WTC11 (cell line): ENCODE results near the gene ZSCAN4.

ENCODE experiments used
- CREB1 ChIP-seq: sonication (generic); formaldehyde crosslinking; IDR thresholded peaks from 2 replicates; pipeline ENCODE4 v1.8.0; 2023; ENCODE audit warnings: mild to moderate bottlenecking, missing genetic modification reagents
- RORB ChIP-seq: fragments of 250-450 bp; sonication (Bioruptor Pico); IDR thresholded peaks from 2 replicates; pipeline ENCODE4 v1.9.0; 2021; ENCODE audit warnings: mild to moderate bottlenecking
- SP1 ChIP-seq: sonication (generic); formaldehyde crosslinking; conservative IDR thresholded peaks from 2 replicates; pipeline ENCODE4 v1.8.1; 2022; ENCODE audit warnings: missing genetic modification reagents
- TF ChIP-seq, protein P1 (sequence below): fragments of 200-600 bp; IDR thresholded peaks from 2 replicates; pipeline ENCODE4 v1.8.0; 2022; ENCODE audit warnings: antibody characterized with exemption
- TF ChIP-seq, protein P2 (sequence below): sonication (generic); formaldehyde crosslinking; IDR thresholded peaks from 2 replicates; pipeline ENCODE4 v1.8.1; 2022; ENCODE audit warnings: missing genetic modification reagents, borderline replicate concordance
- TF ChIP-seq, protein P3 (sequence below): sonication (generic); formaldehyde crosslinking; IDR thresholded peaks from 2 replicates; pipeline ENCODE4 v1.8.1; 2022; ENCODE audit warnings: mild to moderate bottlenecking, missing genetic modification reagents, moderate library complexity, borderline replicate concordance
- TF ChIP-seq, protein P4 (sequence below): sonication (generic); formaldehyde crosslinking; IDR thresholded peaks from 2 replicates; pipeline ENCODE4 v1.8.0; 2023; ENCODE audit warnings: mild to moderate bottlenecking, missing genetic modification reagents

DNA sequence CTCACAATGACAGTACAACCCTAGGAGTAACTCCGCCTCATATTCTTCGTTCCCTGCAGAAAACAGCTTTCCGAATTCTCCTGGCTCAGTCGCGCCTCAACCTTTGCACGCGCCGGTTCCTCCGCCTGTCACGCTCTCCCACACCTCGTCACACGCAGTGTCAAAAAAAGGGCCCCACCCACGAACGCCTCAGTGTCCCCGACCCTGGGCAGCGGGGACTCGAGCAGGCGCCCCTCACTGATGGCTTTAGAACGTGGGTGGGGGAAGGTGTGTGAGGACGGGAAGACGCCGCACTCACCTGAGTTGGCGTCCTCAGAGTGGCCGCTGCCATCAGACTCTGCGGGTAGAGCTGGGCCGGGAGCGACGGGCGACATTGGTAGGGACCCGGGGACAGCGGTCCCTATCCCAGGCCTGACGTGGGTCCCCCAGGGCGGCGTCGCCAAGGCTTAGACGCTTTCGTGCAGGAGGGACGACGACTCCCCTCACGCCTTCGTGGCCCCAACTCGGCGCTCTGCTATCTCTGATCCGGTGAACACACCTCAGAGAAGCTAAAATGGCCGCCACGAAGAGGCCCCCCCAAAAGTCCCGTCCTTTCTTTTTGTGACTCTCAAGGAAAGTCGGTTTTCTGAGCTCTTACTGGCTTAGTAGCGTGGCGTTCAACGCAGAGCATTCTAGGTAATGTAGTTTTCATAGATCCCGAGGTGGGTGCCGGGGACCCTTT, 40.1 kb downstream of the ZSCAN4 start, which contains the start of gene ZNF154:
- TF ChIP-seq, protein P1, sequence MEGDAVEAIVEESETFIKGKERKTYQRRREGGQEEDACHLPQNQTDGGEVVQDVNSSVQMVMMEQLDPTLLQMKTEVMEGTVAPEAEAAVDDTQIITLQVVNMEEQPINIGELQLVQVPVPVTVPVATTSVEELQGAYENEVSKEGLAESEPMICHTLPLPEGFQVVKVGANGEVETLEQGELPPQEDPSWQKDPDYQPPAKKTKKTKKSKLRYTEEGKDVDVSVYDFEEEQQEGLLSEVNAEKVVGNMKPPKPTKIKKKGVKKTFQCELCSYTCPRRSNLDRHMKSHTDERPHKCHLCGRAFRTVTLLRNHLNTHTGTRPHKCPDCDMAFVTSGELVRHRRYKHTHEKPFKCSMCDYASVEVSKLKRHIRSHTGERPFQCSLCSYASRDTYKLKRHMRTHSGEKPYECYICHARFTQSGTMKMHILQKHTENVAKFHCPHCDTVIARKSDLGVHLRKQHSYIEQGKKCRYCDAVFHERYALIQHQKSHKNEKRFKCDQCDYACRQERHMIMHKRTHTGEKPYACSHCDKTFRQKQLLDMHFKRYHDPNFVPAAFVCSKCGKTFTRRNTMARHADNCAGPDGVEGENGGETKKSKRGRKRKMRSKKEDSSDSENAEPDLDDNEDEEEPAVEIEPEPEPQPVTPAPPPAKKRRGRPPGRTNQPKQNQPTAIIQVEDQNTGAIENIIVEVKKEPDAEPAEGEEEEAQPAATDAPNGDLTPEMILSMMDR, result no peak
- TF ChIP-seq, protein P2, sequence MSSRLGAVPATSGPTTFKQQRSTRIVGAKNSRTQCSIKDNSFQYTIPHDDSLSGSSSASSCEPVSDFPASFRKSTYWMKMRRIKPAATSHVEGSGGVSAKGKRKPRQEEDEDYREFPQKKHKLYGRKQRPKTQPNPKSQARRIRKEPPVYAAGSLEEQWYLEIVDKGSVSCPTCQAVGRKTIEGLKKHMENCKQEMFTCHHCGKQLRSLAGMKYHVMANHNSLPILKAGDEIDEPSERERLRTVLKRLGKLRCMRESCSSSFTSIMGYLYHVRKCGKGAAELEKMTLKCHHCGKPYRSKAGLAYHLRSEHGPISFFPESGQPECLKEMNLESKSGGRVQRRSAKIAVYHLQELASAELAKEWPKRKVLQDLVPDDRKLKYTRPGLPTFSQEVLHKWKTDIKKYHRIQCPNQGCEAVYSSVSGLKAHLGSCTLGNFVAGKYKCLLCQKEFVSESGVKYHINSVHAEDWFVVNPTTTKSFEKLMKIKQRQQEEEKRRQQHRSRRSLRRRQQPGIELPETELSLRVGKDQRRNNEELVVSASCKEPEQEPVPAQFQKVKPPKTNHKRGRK (CRISPR knock-in tag), result no peak
- TF ChIP-seq, protein P3, sequence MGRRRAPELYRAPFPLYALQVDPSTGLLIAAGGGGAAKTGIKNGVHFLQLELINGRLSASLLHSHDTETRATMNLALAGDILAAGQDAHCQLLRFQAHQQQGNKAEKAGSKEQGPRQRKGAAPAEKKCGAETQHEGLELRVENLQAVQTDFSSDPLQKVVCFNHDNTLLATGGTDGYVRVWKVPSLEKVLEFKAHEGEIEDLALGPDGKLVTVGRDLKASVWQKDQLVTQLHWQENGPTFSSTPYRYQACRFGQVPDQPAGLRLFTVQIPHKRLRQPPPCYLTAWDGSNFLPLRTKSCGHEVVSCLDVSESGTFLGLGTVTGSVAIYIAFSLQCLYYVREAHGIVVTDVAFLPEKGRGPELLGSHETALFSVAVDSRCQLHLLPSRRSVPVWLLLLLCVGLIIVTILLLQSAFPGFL (CRISPR knock-in tag), result no peak
- TF ChIP-seq RORB (CRISPR knock-in tag) (no peak), CREB1 (CRISPR knock-in tag) (no peak), SP1 (no peak)
- TF ChIP-seq, protein P4, sequence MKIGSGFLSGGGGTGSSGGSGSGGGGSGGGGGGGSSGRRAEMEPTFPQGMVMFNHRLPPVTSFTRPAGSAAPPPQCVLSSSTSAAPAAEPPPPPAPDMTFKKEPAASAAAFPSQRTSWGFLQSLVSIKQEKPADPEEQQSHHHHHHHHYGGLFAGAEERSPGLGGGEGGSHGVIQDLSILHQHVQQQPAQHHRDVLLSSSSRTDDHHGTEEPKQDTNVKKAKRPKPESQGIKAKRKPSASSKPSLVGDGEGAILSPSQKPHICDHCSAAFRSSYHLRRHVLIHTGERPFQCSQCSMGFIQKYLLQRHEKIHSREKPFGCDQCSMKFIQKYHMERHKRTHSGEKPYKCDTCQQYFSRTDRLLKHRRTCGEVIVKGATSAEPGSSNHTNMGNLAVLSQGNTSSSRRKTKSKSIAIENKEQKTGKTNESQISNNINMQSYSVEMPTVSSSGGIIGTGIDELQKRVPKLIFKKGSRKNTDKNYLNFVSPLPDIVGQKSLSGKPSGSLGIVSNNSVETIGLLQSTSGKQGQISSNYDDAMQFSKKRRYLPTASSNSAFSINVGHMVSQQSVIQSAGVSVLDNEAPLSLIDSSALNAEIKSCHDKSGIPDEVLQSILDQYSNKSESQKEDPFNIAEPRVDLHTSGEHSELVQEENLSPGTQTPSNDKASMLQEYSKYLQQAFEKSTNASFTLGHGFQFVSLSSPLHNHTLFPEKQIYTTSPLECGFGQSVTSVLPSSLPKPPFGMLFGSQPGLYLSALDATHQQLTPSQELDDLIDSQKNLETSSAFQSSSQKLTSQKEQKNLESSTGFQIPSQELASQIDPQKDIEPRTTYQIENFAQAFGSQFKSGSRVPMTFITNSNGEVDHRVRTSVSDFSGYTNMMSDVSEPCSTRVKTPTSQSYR (CRISPR knock-in tag), result no peak
